Ishikawa (cell line): ENCODE measurements around the gene CFAP221.

Experiments
- CEBPB ChIP-seq: IDR thresholded peaks from 2 replicates; pipeline ENCODE4 v1.6.1; 2012
- EP300 ChIP-seq: IDR thresholded peaks from 2 replicates; pipeline ENCODE4 v1.6.1; 2012; ENCODE audit warnings: borderline replicate concordance
- MAX ChIP-seq: IDR thresholded peaks from 2 replicates; pipeline ENCODE4 v1.6.1; 2012
- REST ChIP-seq: IDR thresholded peaks from 2 replicates; pipeline ENCODE4 v1.6.1; 2012; ENCODE audit warnings: low read depth, mild to moderate bottlenecking
- USF1 ChIP-seq: IDR thresholded peaks from 2 replicates; pipeline ENCODE4 v1.6.1; 2012

DNA sequence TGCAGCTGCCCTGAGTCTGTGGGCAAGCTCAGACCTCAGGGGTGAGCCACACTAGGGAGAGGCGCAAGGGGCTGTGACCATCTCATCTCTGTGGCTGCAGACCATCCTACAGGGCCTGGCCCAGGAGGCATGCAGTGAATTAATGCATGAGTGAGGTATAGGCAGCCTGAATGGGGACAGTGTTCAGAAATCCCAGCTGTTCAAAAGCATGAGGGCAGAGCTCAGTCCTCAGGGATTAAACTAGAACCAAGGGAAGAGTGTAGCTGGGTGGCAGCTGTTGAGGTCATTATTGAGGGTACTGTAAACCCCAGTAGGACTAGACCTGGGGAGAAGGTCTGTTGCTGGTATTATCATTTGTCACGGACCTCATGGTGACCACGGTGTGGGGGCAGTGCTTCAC lies 151.8 kb downstream of the CFAP221 start:
- TF ChIP-seq REST (no peak), EP300 (no peak), USF1 (no peak), CEBPB (no peak), MAX (no peak)
